GM21423 (cell line): Measurements from ENCODE around the gene TIMM17B.

ENCODE experiments used
- ATAC-seq: cut with Tn5 transposase; IDR thresholded peaks from one replicate; pipeline ENCODE4 v1.9.1; 2021; ENCODE audit warnings: mild to moderate bottlenecking, moderate library complexity; ENCODE audit not compliant: unreplicated experiment

The TIMM17B gene

GRCh38 chrX:48897625-48898306 lies at the start of gene TIMM17B, which contains the start of gene PQBP1:
Gene TIMM17B, minus strand, starts transcription at chrX:48897768. Its CDS starts 19 bp downstream, at chrX:48897749.
Gene PQBP1, plus strand, starts transcription at chrX:48897930. Its CDS starts 580 bp downstream, at chrX:48898510.
- peak; percentile 95 for ATAC-seq

- no peak for ATAC-seq
Measured at GRCh38 chrX:48945517-48946348, 48.2 kb upstream of the TIMM17B start.

GRCh38 chrX:48942895-48943294 lies 45.3 kb upstream of the TIMM17B start:
- no peak for ATAC-seq

- ATAC-seq: no peak
Measured at GRCh38 chrX:48940404-48940955, 42.9 kb upstream of the TIMM17B start.

- peak; percentile 34 for ATAC-seq
Measured at GRCh38 chrX:48939524-48940228, 42.1 kb upstream of the TIMM17B start.

- peak; percentile 42 for ATAC-seq
Measured at GRCh38 chrX:48938721-48939425, 41.3 kb upstream of the TIMM17B start.

- ATAC-seq: peak; percentile 52
Measured at GRCh38 chrX:48937054-48937907, 39.7 kb upstream of the TIMM17B start.

GRCh38 chrX:48936429-48937053 lies 39.0 kb upstream of the TIMM17B start:
- peak; percentile 0 for ATAC-seq

GRCh38 chrX:48935301-48935670 lies 37.7 kb upstream of the TIMM17B start:
- no peak for ATAC-seq

- ATAC-seq: no peak
Measured at GRCh38 chrX:48934581-48935300, 37.2 kb upstream of the TIMM17B start.

GRCh38 chrX:48933757-48934156 lies 36.2 kb upstream of the TIMM17B start:
- ATAC-seq: no peak

GRCh38 chrX:48927736-48928382 lies 30.3 kb upstream of the TIMM17B start:
- no peak for ATAC-seq

- no peak for ATAC-seq
Measured at GRCh38 chrX:48927123-48927522, 29.6 kb upstream of the TIMM17B start.

- ATAC-seq: no peak
Measured at GRCh38 chrX:48924270-48924669, 26.7 kb upstream of the TIMM17B start.

GRCh38 chrX:48923771-48924170 lies 26.2 kb upstream of the TIMM17B start:
- no peak for ATAC-seq

- ATAC-seq: no peak
Measured at GRCh38 chrX:48920718-48921104, 23.1 kb upstream of the TIMM17B start.

GRCh38 chrX:48919947-48920717 lies 22.6 kb upstream of the TIMM17B start:
- no peak for ATAC-seq
